Nephron (organoid): ENCODE data around the gene CDC16.

ENCODE experiments used
- H3K27ac Mint-ChIP-seq, 3 experiments: 2 replicates each; pipeline ENCODE4 v1.8.0; 2020; ENCODE audit warnings: mixed read lengths in 3 of 3, mild to moderate bottlenecking in 2 of 3, moderate library complexity in 1 of 3
- H3K27me3 Mint-ChIP-seq: 2 replicates; pipeline ENCODE4 v1.8.0; 2021; ENCODE audit warnings: low read depth, mild to moderate bottlenecking, moderate library complexity, mixed read lengths
- H3K36me3 Mint-ChIP-seq: 2 replicates; pipeline ENCODE4 v1.8.0; 2020; ENCODE audit warnings: low read depth, mixed read lengths
- H3K4me1 Mint-ChIP-seq: 2 replicates; pipeline ENCODE4 v1.8.0; 2020; ENCODE audit warnings: mixed read lengths
- H3K4me3 Mint-ChIP-seq, 3 experiments: 2 replicates each; pipeline ENCODE4 v1.8.0; 2020; ENCODE audit warnings: mild to moderate bottlenecking in 3 of 3, mixed read lengths in 3 of 3, moderate library complexity in 2 of 3
- H3K9me3 Mint-ChIP-seq: 2 replicates; pipeline ENCODE4 v1.8.0; 2020; ENCODE audit warnings: mixed read lengths
- TF ChIP-seq, protein P1 (sequence below), 3 experiments: fragments of 200-600 bp; sonication (generic); IDR thresholded peaks; one replicate each; pipeline ENCODE4 v1.5.0; 2021; ENCODE audit warnings: antibody characterized with exemption in 3 of 3; ENCODE audit not compliant: unreplicated experiment in 3 of 3

CDC16 gene

DNA sequence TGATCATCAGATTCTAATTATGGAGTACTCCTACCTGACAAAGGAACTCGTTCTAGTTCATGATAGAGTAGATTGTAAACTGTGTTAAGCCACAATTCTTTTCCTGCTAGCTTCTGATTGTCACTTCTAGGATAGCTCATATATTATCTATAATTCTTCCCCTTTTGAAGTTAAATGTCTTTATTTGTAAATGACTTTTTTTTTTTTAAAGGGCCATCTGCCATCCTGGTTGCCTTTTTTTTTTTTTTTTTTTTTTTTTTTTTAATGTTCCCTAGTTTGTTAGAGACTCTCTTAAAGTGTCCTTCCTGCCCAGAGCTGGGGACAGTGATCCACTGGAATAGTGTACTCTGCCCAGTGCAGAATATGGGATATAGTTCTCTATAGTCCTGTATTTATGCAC, 83.9 kb downstream of the CDC16 start:
- Mint-ChIP-seq H3K27ac (no peak overlapping the region), H3K36me3 (peaks cover 44% of the 10 kb centered on the region), H3K4me1 (peaks cover 29% of the 10 kb centered on the region), H3K4me3 (peak overlapping the region in 2 of 3 experiments; percentile 16 to 24), H3K27me3 (no peaks in the 10 kb centered on the region), H3K9me3 (no peaks in the 10 kb centered on the region)
- TF ChIP-seq, protein P1, sequence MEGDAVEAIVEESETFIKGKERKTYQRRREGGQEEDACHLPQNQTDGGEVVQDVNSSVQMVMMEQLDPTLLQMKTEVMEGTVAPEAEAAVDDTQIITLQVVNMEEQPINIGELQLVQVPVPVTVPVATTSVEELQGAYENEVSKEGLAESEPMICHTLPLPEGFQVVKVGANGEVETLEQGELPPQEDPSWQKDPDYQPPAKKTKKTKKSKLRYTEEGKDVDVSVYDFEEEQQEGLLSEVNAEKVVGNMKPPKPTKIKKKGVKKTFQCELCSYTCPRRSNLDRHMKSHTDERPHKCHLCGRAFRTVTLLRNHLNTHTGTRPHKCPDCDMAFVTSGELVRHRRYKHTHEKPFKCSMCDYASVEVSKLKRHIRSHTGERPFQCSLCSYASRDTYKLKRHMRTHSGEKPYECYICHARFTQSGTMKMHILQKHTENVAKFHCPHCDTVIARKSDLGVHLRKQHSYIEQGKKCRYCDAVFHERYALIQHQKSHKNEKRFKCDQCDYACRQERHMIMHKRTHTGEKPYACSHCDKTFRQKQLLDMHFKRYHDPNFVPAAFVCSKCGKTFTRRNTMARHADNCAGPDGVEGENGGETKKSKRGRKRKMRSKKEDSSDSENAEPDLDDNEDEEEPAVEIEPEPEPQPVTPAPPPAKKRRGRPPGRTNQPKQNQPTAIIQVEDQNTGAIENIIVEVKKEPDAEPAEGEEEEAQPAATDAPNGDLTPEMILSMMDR (IDR thresholded peaks at IDR 0.05; ENCODE audit: unreplicated experiment in 3 of 3): no peak

DNA sequence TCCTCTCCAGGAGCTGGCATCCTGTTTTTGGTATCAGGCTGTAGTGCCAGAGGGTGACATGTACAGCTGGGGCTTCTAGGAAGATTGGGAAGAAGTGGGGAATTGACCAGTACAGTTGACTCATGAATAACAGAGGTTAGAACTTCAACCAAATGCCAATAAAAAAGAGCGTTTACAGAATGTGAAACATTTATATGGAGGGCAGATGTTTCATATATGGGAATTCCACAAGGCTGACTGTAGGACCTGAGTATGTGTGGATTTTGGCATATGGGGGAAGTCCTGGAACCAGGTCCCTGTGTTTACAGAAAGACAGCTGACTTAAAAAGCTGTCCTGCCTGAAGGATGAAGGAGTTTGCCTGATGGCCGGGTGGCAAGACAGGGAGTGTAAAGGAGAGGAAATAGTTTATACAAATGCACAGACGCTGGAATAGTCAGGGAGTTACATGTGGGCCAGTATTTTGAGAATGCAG, 84.8 kb downstream of the CDC16 start:
- H3K4me1 Mint-ChIP-seq: peaks cover 25% of the 10 kb centered on the region
- peaks cover 53% of the 10 kb centered on the region for H3K36me3 Mint-ChIP-seq
- no peak overlapping the region for H3K4me3 Mint-ChIP-seq
- H3K9me3 Mint-ChIP-seq: no peaks in the 10 kb centered on the region
- H3K27me3 Mint-ChIP-seq: no peaks in the 10 kb centered on the region
- TF ChIP-seq, protein P1 (IDR thresholded peaks at IDR 0.05; ENCODE audit: unreplicated experiment in 3 of 3): no peak
- H3K27ac Mint-ChIP-seq: peak overlapping the region in 1 of 3 experiments; percentile 30

DNA sequence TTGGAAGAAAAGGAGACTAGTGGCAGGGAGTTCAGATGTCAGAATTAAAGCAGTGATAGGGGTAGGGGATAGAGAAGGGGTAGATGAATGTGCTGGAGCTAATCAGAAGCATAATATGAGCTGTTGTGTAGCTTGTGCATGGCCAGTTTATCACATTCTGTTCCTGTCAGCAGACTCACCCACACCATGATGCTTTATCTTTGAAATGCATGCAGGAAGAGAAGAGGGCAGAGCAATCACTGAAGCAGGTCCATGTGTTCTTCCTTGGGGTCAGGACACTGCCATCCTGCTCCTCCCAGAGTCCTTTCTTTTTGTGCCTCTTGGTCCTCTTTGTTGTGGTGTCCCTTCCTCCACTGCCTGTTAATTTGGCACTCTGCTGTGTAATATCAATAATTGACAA, 85.4 kb downstream of the CDC16 start:
- H3K9me3 Mint-ChIP-seq: no peaks in the 10 kb centered on the region
- TF ChIP-seq, protein P1 (IDR thresholded peaks at IDR 0.05; ENCODE audit: unreplicated experiment in 3 of 3): no peak
- H3K4me3 Mint-ChIP-seq: no peak overlapping the region
- H3K27me3 Mint-ChIP-seq: no peaks in the 10 kb centered on the region
- H3K4me1 Mint-ChIP-seq: peaks cover 21% of the 10 kb centered on the region
- peak overlapping the region in 1 of 3 experiments; percentile 30 for H3K27ac Mint-ChIP-seq
- peaks cover 59% of the 10 kb centered on the region for H3K36me3 Mint-ChIP-seq

DNA sequence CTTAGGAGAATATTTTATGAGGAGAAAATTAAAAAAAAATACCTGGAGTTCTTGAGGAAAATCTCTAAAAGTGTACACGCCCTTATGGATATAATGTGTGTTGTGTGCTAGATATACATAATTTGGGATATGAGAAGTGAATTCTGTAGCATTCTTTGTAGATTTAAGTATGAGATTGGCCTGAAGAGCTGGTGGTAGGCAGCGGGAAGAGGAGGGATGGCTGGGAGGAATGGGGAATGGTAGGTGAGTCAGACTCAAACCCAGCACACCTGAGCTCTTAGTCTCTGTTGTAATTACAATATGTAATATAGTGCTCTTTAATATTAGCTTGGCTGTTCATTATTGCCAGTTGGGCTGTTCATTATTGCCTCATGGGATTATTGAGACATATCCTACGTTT, 86.6 kb downstream of the CDC16 start:
- Mint-ChIP-seq H3K36me3 (peaks cover 67% of the 10 kb centered on the region), H3K27ac (no peak overlapping the region), H3K4me1 (peaks cover 18% of the 10 kb centered on the region), H3K27me3 (no peaks in the 10 kb centered on the region), H3K4me3 (no peak overlapping the region), H3K9me3 (no peaks in the 10 kb centered on the region)
- TF ChIP-seq, protein P1 (IDR thresholded peaks at IDR 0.05; ENCODE audit: unreplicated experiment in 3 of 3): no peak
